Activated naive CD4-positive, alpha-beta T cell treated with anti-CD3 and anti-CD28 coated beads for 36 hours (primary cell): ENCODE data around the gene PRTFDC1. TPM values are rescaled to one million over a fixed set of nuclear protein-coding genes. Genes with fewer than 3 reads are reported as not detected.
"Not testable (repeated sequence)": the region's sequence is repeated elsewhere in the genome, so short reads cannot be mapped to it uniquely, and the experiment has no call there.

Experiments
- CTCF ChIA-PET: fragments of 350-600 bp; sonication (Branson Sonifier 250); formaldehyde crosslinking; loops from one replicate; lab custom pipeline; 2021; ENCODE audit warnings: antibody characterized with exemption; lab: Charles Lee
- DNase-seq: peaks from one replicate; pipeline ENCODE4 v3.0.0-alpha.2; 2020
- H3K27ac Mint-ChIP-seq: one replicate; pipeline ENCODE4 v1.8.0; 2021; ENCODE audit warnings: mild to moderate bottlenecking, mixed read lengths
- H3K27me3 Mint-ChIP-seq: one replicate; pipeline ENCODE4 v1.8.0; 2021; ENCODE audit warnings: low read depth, mixed read lengths
- H3K36me3 Mint-ChIP-seq: one replicate; pipeline ENCODE4 v1.8.0; 2021; ENCODE audit warnings: low read depth, mixed read lengths
- H3K4me1 Mint-ChIP-seq: one replicate; pipeline ENCODE4 v1.8.0; 2021; ENCODE audit warnings: low read depth, mixed read lengths
- H3K4me3 Mint-ChIP-seq: one replicate; pipeline ENCODE4 v1.8.0; 2021; ENCODE audit warnings: mild to moderate bottlenecking, moderate library complexity, mixed read lengths
- H3K9me3 Mint-ChIP-seq: one replicate; pipeline ENCODE4 v1.8.0; 2021; ENCODE audit warnings: mixed read lengths
- intact Hi-C: fragments of 100-400 bp; cut with micrococcal nuclease; formaldehyde crosslinking; loops from one replicate; pipeline ENCODE4 v1.15.1; 2023
- total RNA-seq, 2 experiments: library from RNA; stranded (reverse); gene quantifications; one replicate each; pipeline ENCODE4 v1.2.3, GENCODE V29; 2021

PRTFDC1 gene
- total RNA-seq, 2 experiments from 2014 or later = 0.99 to 1.1 TPM

- no peak for DNase-seq
- Mint-ChIP-seq H3K4me3 (no peak overlapping the region), H3K27ac (no peak overlapping the region), H3K27me3 (no peaks in the 10 kb centered on the region), H3K36me3 (no peaks in the 10 kb centered on the region), H3K4me1 (no peaks in the 10 kb centered on the region), H3K9me3 (no peaks in the 10 kb centered on the region)
- intact Hi-C loops = no loop called here
- CTCF ChIA-PET = no interaction called here
These were observed 109.2 kb downstream of the PRTFDC1 start for GRCh38 chr10:24843256-24843655.

- DNase-seq = no peak
- Mint-ChIP-seq H3K4me1 (no peaks in the 10 kb centered on the region), H3K9me3 (no peaks in the 10 kb centered on the region), H3K36me3 (no peaks in the 10 kb centered on the region), H3K27me3 (no peaks in the 10 kb centered on the region), H3K4me3 (no peak overlapping the region), H3K27ac (no peak overlapping the region)
- CTCF ChIA-PET = no interaction called here
- intact Hi-C loops = no loop called here
These were observed 109.5 kb downstream of the PRTFDC1 start for GRCh38 chr10:24842856-24843255.

GRCh38 chr10:24841530-24841929 is 110.9 kb downstream of the PRTFDC1 start:
- peaks cover 10% of the 10 kb centered on the region for H3K9me3 Mint-ChIP-seq

GRCh38 chr10:24840784-24841183 is 111.6 kb downstream of the PRTFDC1 start:
- intact Hi-C loops = no loop called here
- H3K36me3 Mint-ChIP-seq = no peaks in the 10 kb centered on the region

More at GRCh38 chr10:24841530-24841929, 110.9 kb downstream of the PRTFDC1 start:
- Mint-ChIP-seq H3K4me1 (no peaks in the 10 kb centered on the region), H3K36me3 (no peaks in the 10 kb centered on the region), H3K27ac (no peak overlapping the region), H3K27me3 (no peaks in the 10 kb centered on the region), H3K4me3 (no peak overlapping the region)
- CTCF ChIA-PET = interaction anchor here (0.7 kb wide), 1 partner anchor 264 kb away, joined by 4 read pairs; no protein-coding TSS in a partner anchor
- intact Hi-C loops = no loop called here
- DNase-seq = no peak

GRCh38 chr10:24837781-24838180 is 114.6 kb downstream of the PRTFDC1 start:
- H3K27ac Mint-ChIP-seq, intact Hi-C loops, H3K4me3 Mint-ChIP-seq, H3K4me1 Mint-ChIP-seq, H3K36me3 Mint-ChIP-seq, H3K27me3 Mint-ChIP-seq, DNase-seq: not testable (repeated sequence)
- CTCF ChIA-PET = interaction anchor here (0.6 kb wide), 1 partner anchor 96 kb away, joined by 4 read pairs; no protein-coding TSS in a partner anchor
- H3K9me3 Mint-ChIP-seq = peaks cover 11% of the 10 kb centered on the region

More at GRCh38 chr10:24840784-24841183, 111.6 kb downstream of the PRTFDC1 start:
- no peak for DNase-seq
- CTCF ChIA-PET = no interaction called here
- H3K9me3 Mint-ChIP-seq = peaks cover 11% of the 10 kb centered on the region
- H3K4me1 Mint-ChIP-seq = no peaks in the 10 kb centered on the region
- H3K27ac Mint-ChIP-seq = no peak overlapping the region
- H3K27me3 Mint-ChIP-seq = no peaks in the 10 kb centered on the region
- H3K4me3 Mint-ChIP-seq = no peak overlapping the region

- Mint-ChIP-seq H3K4me1 (no peaks in the 10 kb centered on the region), H3K9me3 (peaks cover 11% of the 10 kb centered on the region), H3K27ac (no peak overlapping the region), H3K4me3 (no peak overlapping the region), H3K27me3 (no peaks in the 10 kb centered on the region), H3K36me3 (no peaks in the 10 kb centered on the region)
- CTCF ChIA-PET = no interaction called here
- DNase-seq = no peak
- intact Hi-C loops = no loop called here
These were observed 117.5 kb downstream of the PRTFDC1 start for GRCh38 chr10:24834869-24835268.

GRCh38 chr10:24826009-24826408 is 126.4 kb downstream of the PRTFDC1 start:
- Mint-ChIP-seq H3K27ac (no peak overlapping the region), H3K27me3 (no peaks in the 10 kb centered on the region), H3K9me3 (no peaks in the 10 kb centered on the region), H3K4me1 (peaks cover 44% of the 10 kb centered on the region), H3K4me3 (peak overlapping the region; percentile 25), H3K36me3 (no peaks in the 10 kb centered on the region)
- no peak for DNase-seq
- CTCF ChIA-PET = no interaction called here
- intact Hi-C loops = no loop called here

GRCh38 chr10:24825551-24825950 is 126.9 kb downstream of the PRTFDC1 start:
- Mint-ChIP-seq H3K9me3 (no peaks in the 10 kb centered on the region), H3K4me3 (no peak overlapping the region), H3K27me3 (no peaks in the 10 kb centered on the region), H3K36me3 (no peaks in the 10 kb centered on the region), H3K27ac (no peak overlapping the region), H3K4me1 (peaks cover 45% of the 10 kb centered on the region)
- DNase-seq = no peak
- CTCF ChIA-PET = no interaction called here
- intact Hi-C loops = no loop called here

- no peak for DNase-seq
- Mint-ChIP-seq H3K9me3 (no peaks in the 10 kb centered on the region), H3K36me3 (no peaks in the 10 kb centered on the region), H3K4me1 (peaks cover 48% of the 10 kb centered on the region), H3K27me3 (no peaks in the 10 kb centered on the region), H3K27ac (no peak overlapping the region), H3K4me3 (no peak overlapping the region)
- intact Hi-C loops = loop anchor here (5.0 kb wide), 4 partner anchors 63 to 362 kb away; partner anchors contain the start of genes ENKUR and THNSL1
- CTCF ChIA-PET = no interaction called here
These were observed 127.9 kb downstream of the PRTFDC1 start for GRCh38 chr10:24824536-24824935.

- peak; percentile 30 for DNase-seq
- CTCF ChIA-PET = interaction anchor here (0.8 to 1.2 kb wide), 2 partner anchors 140 to 206 kb away, joined by 3 read pairs; no protein-coding TSS in a partner anchor
- H3K27ac Mint-ChIP-seq = no peak overlapping the region
These were observed 128.3 kb downstream of the PRTFDC1 start for GRCh38 chr10:24824124-24824523.

GRCh38 chr10:24822590-24822989 is 129.8 kb downstream of the PRTFDC1 start:
- Mint-ChIP-seq H3K9me3 (no peaks in the 10 kb centered on the region), H3K27me3 (no peaks in the 10 kb centered on the region), H3K4me3 (no peak overlapping the region), H3K36me3 (no peaks in the 10 kb centered on the region), H3K4me1 (peaks cover 45% of the 10 kb centered on the region), H3K27ac (no peak overlapping the region)
- CTCF ChIA-PET = interaction anchor here (0.6 kb wide), 1 partner anchor 165 kb away, joined by 4 read pairs; no protein-coding TSS in a partner anchor
- intact Hi-C loops = loop anchor here (2.0 to 5.0 kb wide), 7 partner anchors 42 to 360 kb away; partner anchors contain the start of genes ENKUR and THNSL1
- peak; percentile 35 for DNase-seq

More at GRCh38 chr10:24824124-24824523, 128.3 kb downstream of the PRTFDC1 start:
- intact Hi-C loops = loop anchor here (5.0 kb wide), 4 partner anchors 63 to 362 kb away; partner anchors contain the start of genes ENKUR and THNSL1
- no peaks in the 10 kb centered on the region for H3K36me3 Mint-ChIP-seq
- H3K4me1 Mint-ChIP-seq = peaks cover 48% of the 10 kb centered on the region
- no peak overlapping the region for H3K4me3 Mint-ChIP-seq
- no peaks in the 10 kb centered on the region for H3K27me3 Mint-ChIP-seq
- no peaks in the 10 kb centered on the region for H3K9me3 Mint-ChIP-seq

GRCh38 chr10:24821986-24822385 is 130.4 kb downstream of the PRTFDC1 start:
- Mint-ChIP-seq H3K9me3 (no peaks in the 10 kb centered on the region), H3K4me3 (no peak overlapping the region), H3K27me3 (no peaks in the 10 kb centered on the region), H3K36me3 (no peaks in the 10 kb centered on the region), H3K4me1 (peaks cover 45% of the 10 kb centered on the region), H3K27ac (no peak overlapping the region)
- CTCF ChIA-PET = no interaction called here
- peak; percentile 21 for DNase-seq
- intact Hi-C loops = loop anchor here (2.0 to 5.0 kb wide), 7 partner anchors 43 to 360 kb away; partner anchors contain the start of genes ENKUR and THNSL1

GRCh38 chr10:24816868-24817396 is 135.5 kb downstream of the PRTFDC1 start:
- Mint-ChIP-seq H3K36me3 (no peaks in the 10 kb centered on the region), H3K27me3 (no peaks in the 10 kb centered on the region), H3K27ac (no peak overlapping the region), H3K9me3 (no peaks in the 10 kb centered on the region), H3K4me3 (no peak overlapping the region), H3K4me1 (peaks cover 12% of the 10 kb centered on the region)
- intact Hi-C loops = no loop called here
- no peak for DNase-seq
- CTCF ChIA-PET = interaction anchor here (0.8 kb wide), 1 partner anchor 13 kb away, joined by 3 read pairs; no protein-coding TSS in a partner anchor
